Right lobe of liver (tissue), 6 donors: Measurements from ENCODE around the gene RPS23. TPM values are rescaled to one million over a fixed set of nuclear protein-coding genes. Genes with fewer than 3 reads are reported as not detected.

Experiments used
- ATAC-seq, 4 donors: fragments of 200-7000 bp; cut with Tn5 transposase; one replicate each; pipeline ENCODE4 v1.9.1; 2020; ENCODE audit warnings: mild to moderate bottlenecking in 4 of 4, moderate library complexity in 4 of 4
- DNase-seq, 3 donors: peaks; one replicate each; pipeline ENCODE4 v3.0.0-alpha.2; 2020
- H3K27ac ChIP-seq, 3 donors: fragments of 200-600 bp; one replicate each; pipeline ENCODE4 v1.8.0; 2022
- H3K27me3 ChIP-seq, 2 donors: fragments of 200-600 bp; one replicate each; pipeline ENCODE4 v1.8.0; 2022
- H3K36me3 ChIP-seq, 4 donors: fragments of 200-600 bp; sonication (generic) in 1 of 4; one replicate each; pipeline versions ENCODE4 v1.5.1 to v1.8.0; 2017 to 2022; ENCODE audit warnings: control low read depth in 1 of 4
- H3K4me1 ChIP-seq, 4 donors: fragments of 200-600 bp; sonication (generic) in 1 of 4; one replicate each; pipeline versions ENCODE4 v1.5.1 to v1.8.0; 2017 to 2022; ENCODE audit warnings: control low read depth in 1 of 4
- H3K4me3 ChIP-seq, 3 donors: fragments of 200-600 bp; one replicate each; pipeline ENCODE4 v1.8.0; 2022
- H3K9me3 ChIP-seq, 4 donors: fragments of 200-600 bp; sonication (generic) in 1 of 4; one replicate each; pipeline versions ENCODE4 v1.5.1 to v1.8.0; 2017 to 2022; ENCODE audit warnings: control low read depth in 1 of 4
- CTCF ChIP-seq, 4 donors: fragments of 200-600 bp in 3 of 4; fragments of 450-650 bp in 1 of 4; IDR thresholded peaks; one replicate each; pipeline versions ENCODE4 v1.5.1 to v1.8.0; 2016 to 2022; ENCODE audit warnings: antibody characterized with exemption in 4 of 4, mild to moderate bottlenecking in 2 of 4
- POLR2A ChIP-seq: fragments of 450-650 bp; IDR thresholded peaks from one replicate; pipeline ENCODE4 v1.6.1; 2017; ENCODE audit warnings: antibody characterized with exemption, mild to moderate bottlenecking
- WGBS: methylation state at CpG from one replicate; pipeline ENCODE4 v1.1.6; 2018; ENCODE audit warnings: low coverage, low lambda C conversion rate; ENCODE audit not compliant: insufficient coverage; ENCODE audit errors: missing lambda C conversion rate; 5-methylcytosine and 5-hydroxymethylcytosine counted together
- intact Hi-C, 2 donors: fragments of 100-400 bp; cut with DNase I; formaldehyde crosslinking; loops; one replicate each; pipeline versions ENCODE4 v1.11.2 to v1.14.1; 2022
- total RNA-seq, 6 experiments: library from RNA; depleted of rRNA in 2 of 6; stranded (reverse); fragments of >200 nt in 2 of 6; fragmentation: NEBNext Ultra II Directional in 3 of 6; extraction: Animal tissue kit (Norgen Biotek cat#: 25700) in 3 of 6; gene quantifications; one replicate each; pipeline versions ENCODE4 v1.1.0 to v1.2.4, GENCODE V29; 2016 to 2023
- donor health status: DM: no; HTN: yes; CAD: no.
- donor health status: DM: no; HTN: no; CAD: no.
- donor health status: DM: no; HTN: no; CAD: no.
- donor health status: DM: no; HTN: yes; CAD: no.
- donor health status: DM: no; HTN: yes; CAD: no.

The RPS23 gene
- total RNA-seq, 6 experiments from 2014 or later, result 529 to 716 (median 601) TPM

GRCh38 chr5:82278711-82279370 lies 687 bp upstream of the RPS23 start:
- intact Hi-C loops, result no loop called here
- H3K27me3 ChIP-seq, result no peaks in the 10 kb centered on the region
- H3K4me3 ChIP-seq, result peak overlapping the region; percentile 85 to 98 (median 89)
- peaks cover 12 to 28% (median 18%) of the 10 kb centered on the region in 4 donors for H3K36me3 ChIP-seq
- TF ChIP-seq CTCF (IDR thresholded peaks at IDR 0.05) (no peak), POLR2A (no peak)
- peaks cover 0 to 17% (median 0%) of the 10 kb centered on the region in 4 donors for H3K4me1 ChIP-seq
- 62% methylated on average over 19 of the region's 19 CpGs for WGBS
- no peaks in the 10 kb centered on the region for H3K9me3 ChIP-seq
- peak overlapping the region; percentile 76 to 93 (median 85) for H3K27ac ChIP-seq
- DNase-seq (no peak), ATAC-seq (no peak)

GRCh38 chr5:82277613-82277986 lies 554 bp downstream of the RPS23 start:
- WGBS, result 2% methylated on average over 15 of the region's 15 CpGs
- Histone ChIP-seq H3K27me3 (no peaks in the 10 kb centered on the region), H3K4me3 (peak overlapping the region; percentile 85 to 98 (median 89)), H3K27ac (peak overlapping the region; percentile 76 to 93 (median 85)), H3K36me3 (peaks cover 12 to 28% (median 18%) of the 10 kb centered on the region in 4 donors), H3K4me1 (peaks cover 0 to 17% (median 0%) of the 10 kb centered on the region in 4 donors), H3K9me3 (no peaks in the 10 kb centered on the region)
- DNase-seq (no peak), ATAC-seq (peak in 1 of 4 donors; percentile 2)
- TF ChIP-seq POLR2A, result no peak
- no peak for TF ChIP-seq CTCF (IDR thresholded peaks at IDR 0.05)
- intact Hi-C loops, result no loop called here

- WGBS, result 57% methylated on average over 10 of the region's 11 CpGs
- ATAC-seq, result no peak
Measured at GRCh38 chr5:82276800-82277612, 1.1 kb downstream of the RPS23 start.

GRCh38 chr5:82275216-82275664 lies 2.9 kb downstream of the RPS23 start:
- WGBS, result 90% methylated on average over 1 of the region's 1 CpG

More at GRCh38 chr5:82276800-82277612, 1.1 kb downstream of the RPS23 start:
- intact Hi-C loops, result no loop called here
- Histone ChIP-seq H3K4me1 (peaks cover 0 to 17% (median 0%) of the 10 kb centered on the region in 4 donors), H3K27me3 (no peaks in the 10 kb centered on the region), H3K36me3 (peaks cover 12 to 28% (median 18%) of the 10 kb centered on the region in 4 donors), H3K9me3 (no peaks in the 10 kb centered on the region), H3K27ac (peak overlapping the region in 1 of 3 donors; percentile 93), H3K4me3 (peak overlapping the region; percentile 85 to 98 (median 89))
- no peak for DNase-seq
- TF ChIP-seq POLR2A (no peak), CTCF (IDR thresholded peaks at IDR 0.05) (no peak)

More at GRCh38 chr5:82275216-82275664, 2.9 kb downstream of the RPS23 start:
- ATAC-seq (no peak), DNase-seq (no peak)
- peaks cover 0 to 17% (median 0%) of the 10 kb centered on the region in 4 donors for H3K4me1 ChIP-seq
- intact Hi-C loops, result no loop called here
- no peaks in the 10 kb centered on the region for H3K9me3 ChIP-seq
- TF ChIP-seq POLR2A, result no peak
- TF ChIP-seq CTCF (IDR thresholded peaks at IDR 0.05), result no peak
- no peaks in the 10 kb centered on the region for H3K27me3 ChIP-seq
- H3K27ac ChIP-seq, result no peak overlapping the region
- H3K4me3 ChIP-seq, result no peak overlapping the region
- peaks cover 12 to 28% (median 18%) of the 10 kb centered on the region in 4 donors for H3K36me3 ChIP-seq
